OCI-LY3 (cell line): ENCODE results near the gene CDO1.

Source experiments
- EZH2phosphoT487 ChIP-seq: fragments of 200-600 bp; shearing (Covaris generic); IDR thresholded peaks from 2 replicates; pipeline ENCODE4 v1.6.1; 2018; ENCODE audit warnings: antibody characterized with exemption, mixed run types, low read depth
- TF ChIP-seq, protein P1 (sequence below): fragments of 200-600, 300-600 bp; sonication (generic); IDR thresholded peaks from 2 replicates; pipeline ENCODE4 v1.5.1; 2014; ENCODE audit warnings: antibody characterized with exemption, low read length, low read depth

DNA sequence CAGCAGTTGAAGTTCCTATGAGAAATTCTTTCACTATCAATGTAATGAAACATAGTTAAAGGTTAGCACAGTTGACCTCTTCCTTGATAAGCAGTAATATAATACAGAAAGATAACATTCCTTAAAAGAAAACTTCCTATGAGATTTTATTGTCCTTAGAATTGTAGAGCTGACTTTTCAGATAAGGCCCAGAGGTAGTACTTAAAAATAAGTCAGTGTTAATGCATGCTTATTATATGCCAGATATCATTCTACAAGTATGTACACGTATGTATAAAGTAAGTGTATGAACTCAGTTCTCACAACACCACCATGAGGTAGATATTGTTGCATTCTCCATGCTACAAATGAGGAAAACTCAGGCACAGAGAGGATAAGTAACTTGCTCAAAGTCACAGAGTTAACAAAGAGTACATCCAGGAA is 40.6 kb upstream of the CDO1 start:
- no peak for TF ChIP-seq EZH2phosphoT487
- TF ChIP-seq, protein P1, sequence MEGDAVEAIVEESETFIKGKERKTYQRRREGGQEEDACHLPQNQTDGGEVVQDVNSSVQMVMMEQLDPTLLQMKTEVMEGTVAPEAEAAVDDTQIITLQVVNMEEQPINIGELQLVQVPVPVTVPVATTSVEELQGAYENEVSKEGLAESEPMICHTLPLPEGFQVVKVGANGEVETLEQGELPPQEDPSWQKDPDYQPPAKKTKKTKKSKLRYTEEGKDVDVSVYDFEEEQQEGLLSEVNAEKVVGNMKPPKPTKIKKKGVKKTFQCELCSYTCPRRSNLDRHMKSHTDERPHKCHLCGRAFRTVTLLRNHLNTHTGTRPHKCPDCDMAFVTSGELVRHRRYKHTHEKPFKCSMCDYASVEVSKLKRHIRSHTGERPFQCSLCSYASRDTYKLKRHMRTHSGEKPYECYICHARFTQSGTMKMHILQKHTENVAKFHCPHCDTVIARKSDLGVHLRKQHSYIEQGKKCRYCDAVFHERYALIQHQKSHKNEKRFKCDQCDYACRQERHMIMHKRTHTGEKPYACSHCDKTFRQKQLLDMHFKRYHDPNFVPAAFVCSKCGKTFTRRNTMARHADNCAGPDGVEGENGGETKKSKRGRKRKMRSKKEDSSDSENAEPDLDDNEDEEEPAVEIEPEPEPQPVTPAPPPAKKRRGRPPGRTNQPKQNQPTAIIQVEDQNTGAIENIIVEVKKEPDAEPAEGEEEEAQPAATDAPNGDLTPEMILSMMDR, result no peak
